K562 (cell line): ENCODE data around the gene SLC33A1. TPM values are rescaled to one million over a fixed set of nuclear protein-coding genes. Genes with fewer than 3 reads are reported as not detected.
A peak's percentile ranks its signal among the peaks of the same experiment; 100 is the strongest.

Experiments used
- BRD9 ChIP-seq: fragments of 450-650 bp; IDR thresholded peaks from 2 replicates; pipeline ENCODE4 v1.6.1; 2018; ENCODE audit warnings: low read depth; ENCODE audit not compliant: partially characterized antibody
- CBX3 ChIP-seq, 2 experiments: IDR thresholded peaks; 1 replicate in 1 of 2; 2 replicates in 1 of 2; pipeline ENCODE4 v1.6.1; 2012; ENCODE audit warnings: inconsistent platforms in 2 of 2, low read length in 2 of 2, borderline replicate concordance in 1 of 2, control low read depth in 1 of 2
- E2F6 ChIP-seq, 2 experiments: IDR thresholded peaks; 2 replicates each; pipeline ENCODE4 v1.6.1; 2011; ENCODE audit warnings: borderline replicate concordance in 1 of 2, control low read depth in 1 of 2, low read depth in 1 of 2, low read length in 1 of 2, mild to moderate bottlenecking in 1 of 2, mixed read lengths in 1 of 2, moderate library complexity in 1 of 2; ENCODE audit not compliant: insufficient read depth in 1 of 2, insufficient read length in 1 of 2, poor library complexity in 1 of 2, severe bottlenecking in 1 of 2; ENCODE audit errors: extremely low read depth in 1 of 2
- E2F8 ChIP-seq: fragments of 450-650 bp; IDR thresholded peaks from 2 replicates; pipeline ENCODE4 v1.7.1; 2018; ENCODE audit warnings: mild to moderate bottlenecking, low read depth; ENCODE audit not compliant: partially characterized antibody
- ERF ChIP-seq: fragments of 450-650 bp; formaldehyde crosslinking; IDR thresholded peaks from 2 replicates; pipeline ENCODE4 v1.4.0; 2020; ENCODE audit warnings: mild to moderate bottlenecking, mixed read lengths
- FUS ChIP-seq: fragments of 200-400 bp; formaldehyde crosslinking; optimal IDR thresholded peaks from 2 replicates; pipeline ENCODE3; 2017; ENCODE audit warnings: low read depth, low read length
- GATAD2A ChIP-seq: fragments of 450-650 bp; IDR thresholded peaks from 2 replicates; pipeline ENCODE4 v1.6.1; 2017
- MYC ChIP-seq, 2 experiments: fragments of 250-450 bp in 1 of 2; sonication (Bioruptor Pico) in 1 of 2; IDR thresholded peaks; 2 replicates each; pipeline versions ENCODE4 v1.5.1 to v1.6.1; 2012 to 2021; ENCODE audit warnings: low read depth in 2 of 2, borderline replicate concordance in 1 of 2, improper control_type of control experiment in 1 of 2, low read length in 1 of 2, mild to moderate bottlenecking in 1 of 2, moderate library complexity in 1 of 2
- NFE2 ChIP-seq: IDR thresholded peaks from 2 replicates; pipeline ENCODE4 v1.6.1; 2014; ENCODE audit warnings: antibody characterized with exemption, low read depth
- NFYB ChIP-seq: IDR thresholded peaks from 2 replicates; pipeline ENCODE4 v1.6.1; 2011; ENCODE audit warnings: mild to moderate bottlenecking, moderate library complexity; ENCODE audit not compliant: insufficient read length; ENCODE audit errors: extremely low read depth
- NR2F6 ChIP-seq: fragments of 450-650 bp; formaldehyde crosslinking; IDR thresholded peaks from 2 replicates; pipeline ENCODE4 v1.4.0; 2020; ENCODE audit warnings: mild to moderate bottlenecking
- PRMT5 ChIP-seq: sonication (generic); formaldehyde crosslinking; IDR thresholded peaks from 2 replicates; pipeline ENCODE4 v1.5.0; 2020; ENCODE audit warnings: missing genetic modification reagents
- SRSF3 ChIP-seq: fragments of 200-400 bp; formaldehyde crosslinking; IDR thresholded peaks from 2 replicates; pipeline ENCODE4 v1.6.1; 2016; ENCODE audit warnings: mild to moderate bottlenecking, low read length, moderate library complexity; ENCODE audit not compliant: insufficient read depth
- THRA ChIP-seq: fragments of 450-650 bp; IDR thresholded peaks from 2 replicates; pipeline ENCODE4 v1.6.1; 2017; ENCODE audit warnings: mild to moderate bottlenecking, moderate library complexity
- YBX1 ChIP-seq: fragments of 450-650 bp; IDR thresholded peaks from 2 replicates; pipeline ENCODE4 v1.7.1; 2016; ENCODE audit warnings: mild to moderate bottlenecking
- ZBTB2 ChIP-seq: fragments of 450-650 bp; IDR thresholded peaks from 2 replicates; pipeline ENCODE4 v1.6.1; 2016; ENCODE audit warnings: antibody characterized with exemption
- ZNF398 ChIP-seq: fragments of 250-450 bp; sonication (Bioruptor Pico); IDR thresholded peaks from 2 replicates; pipeline ENCODE4 v1.8.0; 2021; ENCODE audit warnings: moderate library complexity, mild to moderate bottlenecking, inconsistent platforms
- ZNF436 ChIP-seq: fragments of 250-450, 450-650 bp; sonication (Bioruptor Pico); formaldehyde crosslinking; IDR thresholded peaks from 2 replicates; pipeline ENCODE4 v1.7.0; 2020; ENCODE audit warnings: mild to moderate bottlenecking
- polyA plus RNA-seq, 8 experiments: library from polyadenylated mRNA; depleted of rRNA in 4 of 8; stranded (reverse) in 5 of 8; unstranded in 3 of 8; fragments of >200 nt; fragmentation: Nextera tagmentation in 2 of 8; fragmentation: Illumina TruSeq in 1 of 8; extraction: Ambion mirVana in 2 of 8; extraction: Trizol in 1 of 8; gene quantifications; 2 replicates each; pipeline versions ENCODE4 v1.2.1 to v1.2.3, GENCODE V29; 2011 to 2014; ENCODE audit warnings: inconsistent platforms in 1 of 8, missing spikeins in 1 of 8
- total RNA-seq, 7 experiments: library from RNA; depleted of rRNA in 6 of 7; stranded (reverse); fragments of >200 nt in 6 of 7; fragmentation: Illumina TruSeq in 2 of 7; extraction: Trizol in 2 of 7; gene quantifications; 2 replicates each; pipeline versions ENCODE4 v1.2.1 to v1.2.3, GENCODE V29; 2011 to 2021; ENCODE audit warnings: low replicate concordance in 1 of 7

The SLC33A1 gene
- total and polyA plus RNA-seq, 9 of the 15 experiments (the other 6 are each of a cell fraction or from before 2014, with no cell fraction given), result 6.2 to 26.8 (median 19.6) TPM

GRCh38 chr3:155854141-155854940, at the start of gene SLC33A1 (continued):
- TF ChIP-seq ZBTB2, result peak; percentile 58; the same call in 1 of the 2 replicates
- TF ChIP-seq NFYB, result peak; percentile 59
- peak; percentile 94 to 96 for TF ChIP-seq E2F6 (IDR thresholded peaks at IDR 0.05; ENCODE audit: borderline replicate concordance in 1 of 2, extremely low read depth in 1 of 2, insufficient read depth in 1 of 2, insufficient read length in 1 of 2, low read depth in 1 of 2, low read length in 1 of 2, poor library complexity in 1 of 2, severe bottlenecking in 1 of 2)
- no peak for TF ChIP-seq NR2F6 (CRISPR knock-in tag)
- TF ChIP-seq ZNF398 (CRISPR knock-in tag), result no peak
- TF ChIP-seq THRA, result no peak
- peak; percentile 92 for TF ChIP-seq MYC (IDR thresholded peaks at IDR 0.05; ENCODE audit: low read depth, low read length)
- TF ChIP-seq MYC (CRISPR knock-in tag; IDR thresholded peaks at IDR 0.05; ENCODE audit: borderline replicate concordance, low read depth), result 0 out of 2 replicates have a peak, but pooled peaks have one; percentile 64
- TF ChIP-seq ZNF436 (CRISPR knock-in tag), result no peak
- TF ChIP-seq BRD9, result no peak
- peak; percentile 94 for TF ChIP-seq E2F8
- TF ChIP-seq SRSF3, result no peak
- peak in 1 of 2 experiments; percentile 97; a peak in 1 of 3 replicates for TF ChIP-seq CBX3 (IDR thresholded peaks at IDR 0.05; ENCODE audit: borderline replicate concordance in 1 of 2, low read length in 2 of 2)
- TF ChIP-seq PRMT5 (CRISPR knock-in tag), result no peak
- TF ChIP-seq GATAD2A, result no peak
- no peak for TF ChIP-seq FUS
- TF ChIP-seq ERF, result 0 out of 2 replicates have a peak, but pooled peaks have one; percentile 64
- peak; percentile 25; the same call in 1 of the 2 replicates for TF ChIP-seq NFE2
- no peak for TF ChIP-seq YBX1
